Brain pericyte (primary cell): ENCODE data around the gene RBFA.

Experiments used
- DNase-seq: peaks from one replicate; pipeline ENCODE4 v3.0.0-alpha.2; 2012; ENCODE audit warnings: low read depth, low spot score

Gene RBFA

GRCh38 chr18:80029690-80030089 is 4.5 kb upstream of the RBFA start:
- DNase-seq: no peak

GRCh38 chr18:80033181-80034067 is 810 bp upstream of the RBFA start:
- DNase-seq: no peak

GRCh38 chr18:80034852-80035406 is 695 bp downstream of the RBFA start:
- no peak for DNase-seq

DNA sequence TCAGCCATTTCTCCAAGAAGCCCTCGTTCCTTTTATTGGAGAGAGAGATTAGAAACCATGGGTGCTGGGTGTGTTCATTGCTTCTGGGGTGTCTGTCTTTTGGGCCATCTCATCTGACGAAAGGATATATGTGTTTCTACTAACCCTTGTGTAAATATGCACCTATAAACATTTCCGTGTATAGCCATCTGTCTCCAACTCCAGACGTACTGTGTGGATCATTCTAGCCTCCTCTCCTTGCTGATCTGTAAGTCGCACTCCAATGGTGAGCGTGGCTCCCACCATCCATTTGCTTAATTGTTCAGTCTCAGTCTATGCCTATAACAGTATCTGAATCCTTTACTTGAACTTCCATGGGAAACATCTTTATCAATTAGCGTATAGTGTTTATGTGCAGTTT is 1.8 kb downstream of the RBFA start:
- DNase-seq: no peak

DNA sequence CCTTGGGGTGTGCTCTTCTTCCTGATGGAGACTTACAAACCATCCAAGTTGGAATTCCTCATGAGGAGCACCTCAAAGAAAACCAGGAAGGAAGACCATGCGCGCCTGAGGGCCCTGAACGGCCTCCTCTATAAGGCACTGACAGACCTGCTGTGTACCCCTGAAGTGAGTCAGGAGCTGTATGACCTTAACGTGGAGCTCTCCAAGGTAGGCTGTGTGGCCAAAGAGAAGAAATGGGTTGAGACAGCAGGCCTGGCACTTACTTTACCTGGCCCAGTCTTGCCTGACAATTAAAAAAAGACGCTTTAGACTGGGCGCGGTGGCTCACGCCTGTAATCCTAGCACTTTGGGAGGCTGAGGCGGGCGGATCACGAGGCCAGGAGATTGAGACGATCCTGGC is 3.1 kb downstream of the RBFA start:
- DNase-seq: no peak

DNA sequence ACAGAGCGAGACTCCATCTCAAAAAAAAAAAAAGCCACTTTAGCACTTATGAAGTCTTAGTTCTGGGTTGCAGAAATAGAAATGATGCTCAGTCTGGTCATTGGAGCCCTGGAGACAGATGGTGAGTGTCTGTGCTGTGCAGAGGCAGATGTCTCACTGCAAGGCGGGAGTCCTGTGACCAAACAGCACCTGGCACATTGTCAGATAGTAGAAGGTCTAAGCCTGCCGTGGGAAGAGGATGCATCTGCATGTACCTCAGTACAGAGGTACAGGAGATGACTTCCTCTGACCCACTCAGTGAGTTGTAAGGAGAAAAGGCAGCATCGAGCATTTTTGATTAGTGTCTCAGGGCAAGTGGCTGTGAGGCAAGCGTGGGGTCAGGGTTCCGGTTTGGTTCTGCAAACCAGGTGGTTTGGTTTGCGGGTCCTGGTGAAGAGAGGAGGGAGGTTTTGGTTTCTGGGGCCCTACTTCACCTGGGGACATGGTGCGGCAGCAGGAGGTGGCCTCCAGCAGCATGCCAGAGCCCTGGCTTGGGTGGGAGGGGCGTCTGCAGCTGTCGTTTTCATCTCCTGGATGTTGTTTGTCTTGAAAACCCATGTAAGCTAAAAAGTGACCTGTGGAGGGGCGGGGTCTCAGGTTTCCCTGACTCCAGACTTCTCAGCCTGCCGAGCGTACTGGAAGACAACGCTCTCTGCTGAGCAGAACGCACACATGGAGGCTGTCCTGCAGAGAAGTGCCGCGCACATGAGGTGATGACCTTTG is 3.8 kb downstream of the RBFA start:
- no peak for DNase-seq

GRCh38 chr18:80040515-80040914 is 6.3 kb downstream of the RBFA start:
- no peak for DNase-seq

DNA sequence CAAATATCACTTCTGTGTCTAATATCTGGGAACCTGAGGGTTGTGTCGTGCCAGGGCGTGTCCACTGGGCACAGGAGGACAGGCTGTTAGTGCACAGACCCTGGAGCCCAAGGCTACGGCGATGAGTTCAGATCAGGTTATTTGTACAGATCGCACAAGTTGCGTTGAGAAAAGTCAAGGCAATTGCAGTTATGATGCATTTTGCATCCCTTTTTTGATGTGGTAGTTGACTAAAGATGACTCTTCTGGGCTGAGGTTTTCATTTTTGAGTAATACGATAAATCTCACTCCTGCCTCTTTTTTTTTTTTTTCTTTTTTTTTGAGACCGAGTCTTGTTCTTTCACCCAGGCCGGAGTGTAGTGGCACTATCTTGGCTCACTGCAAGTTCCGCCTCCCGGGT is 7.2 kb downstream of the RBFA start:
- DNase-seq: no peak

DNA sequence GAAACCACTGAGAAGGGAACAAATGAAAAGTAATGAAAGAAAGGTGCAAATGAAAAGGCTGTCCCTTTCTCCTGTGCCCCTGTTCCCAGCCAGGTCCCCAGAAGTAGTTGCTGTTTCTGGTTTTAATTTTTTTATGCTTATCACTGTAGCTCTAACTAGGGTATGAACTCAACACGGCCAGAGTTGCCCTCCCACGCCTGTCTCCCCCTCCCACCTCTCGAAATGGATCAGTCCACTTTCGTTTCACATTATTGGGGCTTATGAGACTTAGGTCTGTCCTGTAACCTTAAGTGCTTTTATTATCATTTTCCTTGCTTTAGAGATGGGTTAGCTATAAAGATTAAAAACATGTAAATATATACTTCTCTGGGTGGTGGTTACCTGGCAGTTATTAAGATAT is 8.6 kb downstream of the RBFA start:
- no peak for DNase-seq

DNA sequence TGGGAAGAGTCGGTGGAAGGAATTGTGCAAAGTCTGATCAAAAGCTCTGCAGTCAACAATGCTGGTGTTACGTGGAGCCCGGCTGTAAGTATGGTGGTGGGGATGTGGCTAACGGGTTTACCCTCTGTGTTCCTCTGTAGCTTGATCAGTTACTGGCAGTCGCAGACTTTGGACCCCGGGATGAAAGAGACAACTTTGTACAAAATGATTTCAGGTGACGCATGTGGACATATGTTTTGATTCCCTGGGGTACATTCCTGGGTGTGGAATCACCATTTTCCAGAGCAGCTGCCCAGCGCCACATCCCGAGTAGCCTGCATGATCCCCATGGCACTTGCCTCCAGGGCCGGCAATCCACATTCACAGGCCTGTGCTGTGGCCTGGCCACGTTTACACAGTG is 9.8 kb downstream of the RBFA start:
- no peak for DNase-seq

DNA sequence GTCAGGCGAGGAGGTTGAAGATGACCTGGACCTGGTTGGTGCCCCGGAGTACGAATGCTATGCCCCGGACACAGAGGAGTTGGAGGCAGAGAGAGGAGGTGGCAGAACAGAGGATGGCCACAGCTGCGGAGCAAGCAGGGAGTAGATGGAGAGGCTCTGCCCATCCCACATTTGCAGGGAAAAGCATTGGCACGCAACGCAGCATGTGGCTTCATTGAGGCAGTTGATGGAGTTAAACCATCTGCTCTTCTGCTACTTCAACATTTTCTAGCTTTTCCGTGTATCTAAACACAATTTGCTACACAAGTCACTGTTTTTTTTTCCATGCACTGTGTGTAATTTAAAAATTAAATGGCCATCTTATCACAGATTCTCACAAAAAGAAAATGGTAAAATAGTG is 11.8 kb downstream of the RBFA start:
- DNase-seq: no peak

DNA sequence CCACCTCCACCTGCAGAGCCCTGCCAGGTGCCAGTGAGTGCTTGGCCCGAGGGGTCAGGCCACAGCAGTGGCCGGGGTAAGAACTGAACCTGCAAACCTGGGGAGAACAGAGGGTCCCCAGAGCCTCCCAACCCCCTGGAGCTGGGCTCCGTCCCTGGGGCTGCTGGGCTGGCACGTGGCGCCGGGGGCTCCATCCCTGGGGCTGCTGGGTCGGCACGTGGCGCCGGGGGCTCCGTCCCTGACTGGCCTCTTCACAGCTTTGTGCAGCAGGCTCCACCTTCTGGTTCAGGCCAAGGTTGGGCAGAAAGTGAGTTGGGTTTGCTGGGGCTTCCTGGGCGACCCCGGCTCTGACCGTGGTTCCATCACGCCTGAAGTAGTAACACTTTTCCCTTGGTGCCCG is 12.2 kb downstream of the RBFA start:
- DNase-seq: no peak

DNA sequence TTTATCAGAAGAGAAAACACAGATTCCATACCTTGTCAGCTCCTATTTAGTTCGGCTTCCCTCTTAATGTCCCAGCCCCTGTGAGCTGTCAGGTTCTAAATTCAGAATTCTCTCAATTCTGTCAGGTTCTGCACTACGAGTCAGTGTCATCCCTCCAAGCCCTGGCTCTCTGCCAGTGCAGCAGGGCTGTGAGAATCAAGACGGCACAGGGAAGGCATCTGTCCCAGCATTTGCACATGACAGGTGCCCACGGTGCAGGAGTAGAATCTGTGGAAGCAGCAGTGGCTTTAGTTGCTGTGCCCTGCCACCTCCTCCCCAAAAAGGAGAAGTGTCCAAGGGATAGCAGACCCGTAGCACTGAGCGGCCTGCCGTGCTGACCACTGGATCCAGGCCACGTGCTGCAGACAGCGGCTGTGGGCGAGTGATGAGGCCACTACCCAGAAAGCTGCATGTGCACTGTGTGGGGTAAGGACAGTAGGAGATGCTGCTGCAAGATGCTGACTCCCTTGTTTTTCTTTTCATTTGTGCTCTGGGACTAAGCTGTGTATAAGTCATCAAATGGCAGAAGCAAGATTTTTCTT is 12.8 kb downstream of the RBFA start:
- DNase-seq: no peak

DNA sequence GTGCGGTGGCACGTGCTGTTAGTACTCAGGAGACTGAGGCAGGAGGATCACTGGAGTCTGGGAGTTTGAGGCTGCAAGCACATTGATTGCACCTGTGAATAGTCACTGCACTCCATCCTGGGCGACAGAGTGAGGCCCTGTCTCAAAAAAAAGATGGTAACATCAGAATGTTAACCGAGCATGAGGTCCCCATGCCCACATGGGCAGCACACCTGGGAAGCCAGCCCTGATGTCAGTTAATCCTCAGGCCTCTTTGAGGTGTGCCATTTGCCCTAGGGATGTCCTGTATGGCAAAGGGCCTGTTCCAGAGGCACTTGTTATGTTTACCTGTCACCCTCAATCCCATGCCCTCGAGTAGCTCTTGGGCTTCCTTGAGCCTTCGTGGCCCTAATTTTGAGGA is 16.6 kb downstream of the RBFA start:
- DNase-seq: no peak

GRCh38 chr18:80056095-80056494 is 21.9 kb downstream of the RBFA start:
- DNase-seq: no peak

DNA sequence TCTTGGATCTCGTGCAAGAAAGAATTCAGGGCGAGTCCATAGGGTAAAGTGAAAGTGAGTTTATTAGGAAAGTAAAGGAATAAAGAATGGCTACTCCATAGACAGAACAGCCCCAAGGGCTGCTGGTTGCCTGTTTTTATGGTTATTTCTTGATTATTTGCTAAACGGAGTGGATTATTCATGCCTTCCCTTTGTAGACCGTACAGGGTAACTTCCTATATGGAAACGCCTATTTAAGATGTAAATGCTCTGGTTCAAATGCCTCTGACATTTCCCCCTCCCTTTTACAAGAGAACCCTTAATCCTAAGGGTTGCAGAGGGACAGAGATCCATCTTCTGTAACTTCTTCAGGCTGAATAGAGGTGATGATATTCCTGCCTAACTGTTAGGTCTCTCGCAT is 25.7 kb downstream of the RBFA start:
- no peak for DNase-seq

DNA sequence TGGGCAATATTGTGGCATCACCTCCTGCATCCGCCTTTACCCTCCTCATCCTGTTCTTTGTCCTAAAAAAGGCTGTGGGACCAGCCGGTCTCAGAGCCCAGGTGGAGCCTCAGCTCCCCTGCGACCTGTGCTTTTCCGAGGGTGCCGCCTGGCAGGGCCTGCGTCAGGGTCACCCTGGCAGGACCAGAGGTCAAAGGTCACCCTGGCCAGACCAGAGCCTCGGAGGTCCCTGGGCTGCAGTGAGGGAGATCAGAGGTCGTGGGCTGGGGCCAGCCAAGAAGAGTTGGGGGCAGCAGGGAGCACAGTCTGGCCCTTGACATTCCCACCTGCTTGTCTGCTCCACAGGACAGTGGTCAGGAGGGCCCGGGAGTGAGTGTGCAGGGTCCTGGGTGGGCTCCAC is 31.5 kb downstream of the RBFA start:
- no peak for DNase-seq

DNA sequence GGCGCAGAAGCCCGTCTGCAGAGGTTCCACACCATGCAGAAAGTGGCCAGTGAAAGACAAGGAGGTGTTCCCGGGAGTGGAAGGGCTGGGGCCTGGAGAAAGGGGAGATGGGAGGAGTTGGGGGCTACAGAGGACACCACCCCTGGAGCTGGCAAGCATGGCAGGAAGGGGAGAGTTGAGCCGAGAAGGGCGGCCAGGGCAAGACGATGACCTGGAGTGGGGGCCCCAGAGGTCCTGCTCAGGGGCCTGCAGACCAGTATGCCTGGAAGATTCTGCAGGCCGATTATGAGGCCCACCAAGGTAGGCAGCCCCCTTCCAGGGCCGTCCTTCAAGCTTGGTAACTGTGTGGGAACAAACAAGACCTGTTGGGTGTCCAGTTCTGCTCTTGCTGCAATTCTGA is 33.1 kb downstream of the RBFA start:
- no peak for DNase-seq

DNA sequence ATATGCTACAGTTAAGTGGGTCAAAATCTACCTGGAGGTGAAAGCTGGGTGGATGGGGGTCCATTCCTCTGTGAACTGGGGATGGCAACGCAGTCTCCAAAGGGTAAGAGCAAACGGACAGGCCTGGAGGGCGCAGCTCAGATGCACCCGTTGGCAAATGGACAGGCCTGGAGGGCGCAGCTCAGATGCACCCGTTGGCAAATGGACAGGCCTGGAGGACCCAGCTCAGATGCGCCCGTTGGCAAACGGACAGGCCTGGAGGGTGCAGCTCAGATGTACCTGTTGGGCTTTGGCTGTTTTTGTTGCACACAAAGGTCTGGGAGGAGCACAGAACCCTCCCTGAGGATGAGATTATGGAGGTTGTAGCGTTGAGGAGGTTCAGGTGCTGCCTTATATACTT is 33.7 kb downstream of the RBFA start:
- DNase-seq: no peak

- DNase-seq: no peak
Measured at GRCh38 chr18:80068571-80069272, 34.5 kb downstream of the RBFA start.

- no peak for DNase-seq
Measured at GRCh38 chr18:80070825-80071224, 36.6 kb downstream of the RBFA start.

DNA sequence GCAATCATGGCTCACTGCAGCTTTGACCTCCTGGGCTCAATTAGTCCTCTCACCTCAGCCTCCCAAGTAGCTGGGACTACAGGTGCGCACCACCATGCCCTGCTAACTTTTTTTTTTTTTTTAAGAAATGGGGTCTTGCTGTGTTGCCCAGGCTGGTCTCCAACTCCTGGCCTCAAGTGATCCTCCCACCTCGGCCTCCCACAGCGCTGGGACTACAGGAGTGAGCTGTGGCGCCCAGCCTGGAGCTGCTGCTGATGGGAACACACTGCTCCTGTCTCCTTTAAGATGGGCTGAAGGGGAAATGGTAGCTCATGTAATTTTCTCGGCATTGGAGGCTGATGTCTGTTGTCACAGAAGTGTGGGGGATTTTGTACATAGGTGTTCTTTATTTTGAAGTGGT is 39.9 kb downstream of the RBFA start:
- no peak for DNase-seq
